GM18505 (cell line): ENCODE results near the gene RAP1GAP2.
"Not testable (repeated sequence)": the region's sequence is repeated elsewhere in the genome, so short reads cannot be mapped to it uniquely, and the experiment has no call there.

Source experiments
- ATAC-seq: cut with Tn5 transposase; IDR thresholded peaks from one replicate; pipeline ENCODE4 v1.9.1; 2021; ENCODE audit not compliant: unreplicated experiment
- POLR2A ChIP-seq: IDR thresholded peaks from 4 replicates; pipeline ENCODE4 v1.6.1; 2011; ENCODE audit warnings: borderline replicate concordance; ENCODE audit not compliant: insufficient read depth, insufficient read length; ENCODE audit errors: extremely low read depth

The RAP1GAP2 gene

GRCh38 chr17:2883544-2884213 is 87.4 kb downstream of the RAP1GAP2 start:
- ATAC-seq, result no peak
- no peak for TF ChIP-seq POLR2A

GRCh38 chr17:2885733-2886132 is 89.5 kb downstream of the RAP1GAP2 start:
- no peak for ATAC-seq
- no peak for TF ChIP-seq POLR2A

- ATAC-seq, result no peak
Measured at GRCh38 chr17:2888326-2888725, 92.1 kb downstream of the RAP1GAP2 start.

GRCh38 chr17:2889256-2889655 is 93.0 kb downstream of the RAP1GAP2 start:
- no peak for TF ChIP-seq POLR2A
- no peak for ATAC-seq

More at GRCh38 chr17:2888326-2888725, 92.1 kb downstream of the RAP1GAP2 start:
- TF ChIP-seq POLR2A, result no peak

GRCh38 chr17:2890778-2891177 is 94.5 kb downstream of the RAP1GAP2 start:
- not testable (repeated sequence) for ATAC-seq

GRCh38 chr17:2892305-2892971 is 96.2 kb downstream of the RAP1GAP2 start:
- no peak for ATAC-seq
- TF ChIP-seq POLR2A, result no peak

GRCh38 chr17:2893422-2893914 is 97.2 kb downstream of the RAP1GAP2 start:
- ATAC-seq, result no peak
- no peak for TF ChIP-seq POLR2A

- no peak for ATAC-seq
- TF ChIP-seq POLR2A, result no peak
Measured at GRCh38 chr17:2894782-2895181, 98.5 kb downstream of the RAP1GAP2 start.

GRCh38 chr17:2897605-2898004 is 101.4 kb downstream of the RAP1GAP2 start:
- TF ChIP-seq POLR2A, result no peak
- no peak for ATAC-seq

- no peak for TF ChIP-seq POLR2A
- no peak for ATAC-seq
Measured at GRCh38 chr17:2898255-2898926, 102.2 kb downstream of the RAP1GAP2 start.

GRCh38 chr17:2899906-2900305 is 103.7 kb downstream of the RAP1GAP2 start:
- no peak for TF ChIP-seq POLR2A
- ATAC-seq, result no peak

GRCh38 chr17:2900842-2901241 is 104.6 kb downstream of the RAP1GAP2 start:
- TF ChIP-seq POLR2A, result no peak
- ATAC-seq, result no peak

GRCh38 chr17:2901582-2901981 is 105.3 kb downstream of the RAP1GAP2 start:
- TF ChIP-seq POLR2A, result no peak
- ATAC-seq, result no peak

GRCh38 chr17:2902546-2902945 is 106.3 kb downstream of the RAP1GAP2 start:
- ATAC-seq, result no peak
- no peak for TF ChIP-seq POLR2A
